ENCODE results near the gene DGKH. TPM values are rescaled to one million over a fixed set of nuclear protein-coding genes. Genes with fewer than 3 reads are reported as not detected.

The DGKH gene, protein sequence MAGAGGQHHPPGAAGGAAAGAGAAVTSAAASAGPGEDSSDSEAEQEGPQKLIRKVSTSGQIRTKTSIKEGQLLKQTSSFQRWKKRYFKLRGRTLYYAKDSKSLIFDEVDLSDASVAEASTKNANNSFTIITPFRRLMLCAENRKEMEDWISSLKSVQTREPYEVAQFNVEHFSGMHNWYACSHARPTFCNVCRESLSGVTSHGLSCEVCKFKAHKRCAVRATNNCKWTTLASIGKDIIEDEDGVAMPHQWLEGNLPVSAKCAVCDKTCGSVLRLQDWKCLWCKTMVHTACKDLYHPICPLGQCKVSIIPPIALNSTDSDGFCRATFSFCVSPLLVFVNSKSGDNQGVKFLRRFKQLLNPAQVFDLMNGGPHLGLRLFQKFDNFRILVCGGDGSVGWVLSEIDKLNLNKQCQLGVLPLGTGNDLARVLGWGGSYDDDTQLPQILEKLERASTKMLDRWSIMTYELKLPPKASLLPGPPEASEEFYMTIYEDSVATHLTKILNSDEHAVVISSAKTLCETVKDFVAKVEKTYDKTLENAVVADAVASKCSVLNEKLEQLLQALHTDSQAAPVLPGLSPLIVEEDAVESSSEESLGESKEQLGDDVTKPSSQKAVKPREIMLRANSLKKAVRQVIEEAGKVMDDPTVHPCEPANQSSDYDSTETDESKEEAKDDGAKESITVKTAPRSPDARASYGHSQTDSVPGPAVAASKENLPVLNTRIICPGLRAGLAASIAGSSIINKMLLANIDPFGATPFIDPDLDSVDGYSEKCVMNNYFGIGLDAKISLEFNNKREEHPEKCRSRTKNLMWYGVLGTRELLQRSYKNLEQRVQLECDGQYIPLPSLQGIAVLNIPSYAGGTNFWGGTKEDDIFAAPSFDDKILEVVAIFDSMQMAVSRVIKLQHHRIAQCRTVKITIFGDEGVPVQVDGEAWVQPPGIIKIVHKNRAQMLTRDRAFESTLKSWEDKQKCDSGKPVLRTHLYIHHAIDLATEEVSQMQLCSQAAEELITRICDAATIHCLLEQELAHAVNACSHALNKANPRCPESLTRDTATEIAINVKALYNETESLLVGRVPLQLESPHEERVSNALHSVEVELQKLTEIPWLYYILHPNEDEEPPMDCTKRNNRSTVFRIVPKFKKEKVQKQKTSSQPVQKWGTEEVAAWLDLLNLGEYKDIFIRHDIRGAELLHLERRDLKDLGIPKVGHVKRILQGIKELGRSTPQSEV
- total RNA-seq (2014; rRNA removed; shearing (Covaris generic); ENCODE audit: low replicate concordance) = 3.8 and 7.3 TPM in 2 replicates

- peak within 1 kb of the TSS; percentile 94 for H3K4me2 ChIP-seq (ENCODE audit: low read depth, low read length, poor library complexity, severe bottlenecking)
- no peaks in the 10 kb centered on the region for H3K79me2 ChIP-seq (ENCODE audit: low read length)
- H4K20me1 ChIP-seq (ENCODE audit: insufficient read depth, low read depth, low read length) = 0 out of 2 replicates have a peak, but pooled peaks cover 20% of the 10 kb centered on the region
- no peak within 1 kb of the TSS for H3K27ac ChIP-seq (ENCODE audit: low read length)
- no peaks in the 10 kb centered on the region for H3K36me3 ChIP-seq (ENCODE audit: insufficient read depth, low read length)
- no peaks in the 10 kb centered on the region for H3K9me2 ChIP-seq (replicated peaks; ENCODE audit: insufficient read depth, low read length)
- peak within 1 kb of the TSS; percentile 77 for H2AFZ ChIP-seq (ENCODE audit: low read length)
- no peaks in the 10 kb centered on the region for H3K27me3 ChIP-seq (ENCODE audit: low read length)
- peaks cover 15% of the 10 kb centered on the region for H3K4me1 ChIP-seq (ENCODE audit: low read length)
- H3K9ac ChIP-seq (ENCODE audit: low read length) = peak within 1 kb of the TSS; percentile 81
- no peak for DNase-seq
- no peaks in the 10 kb centered on the region for H3K9me3 ChIP-seq (ENCODE audit: low read length)
- peak within 1 kb of the TSS; percentile 92 for H3K4me3 ChIP-seq (ENCODE audit: low read length)
These were observed at the start of gene DGKH for GRCh38 chr13:42048342-42048683. Gene DGKH, plus strand, starts transcription at chr13:42048648. Its CDS starts 126 bp downstream, at chr13:42048774.

DNA sequence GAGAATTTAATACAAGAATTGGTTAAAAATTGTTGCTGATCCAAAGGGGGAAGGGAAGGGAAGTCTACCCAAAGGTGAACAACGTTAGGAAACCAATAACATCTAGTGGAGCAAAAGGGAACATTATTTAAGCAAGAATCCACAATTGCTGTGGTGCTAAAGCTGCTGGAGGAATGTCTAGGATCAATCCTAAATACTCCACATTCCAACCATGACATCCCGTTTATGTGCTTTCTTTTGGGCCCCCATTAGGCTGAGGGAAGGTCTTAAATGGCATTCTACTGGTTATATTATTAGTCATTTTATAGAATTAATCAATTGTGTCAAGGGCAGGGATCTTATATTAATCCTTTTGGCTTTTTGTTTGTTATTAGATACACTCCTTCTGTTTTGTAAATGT, 47.6 kb upstream of the DGKH start:
- Histone ChIP-seq H3K27ac (ENCODE audit: low read length) (no peak overlapping the region), H3K27me3 (ENCODE audit: low read length) (no peaks in the 10 kb centered on the region), H3K4me2 (ENCODE audit: low read depth, low read length, poor library complexity, severe bottlenecking) (no peak overlapping the region), H3K9ac (ENCODE audit: low read length) (no peak overlapping the region), H3K4me1 (ENCODE audit: low read length) (no peaks in the 10 kb centered on the region), H3K9me3 (ENCODE audit: low read length) (no peaks in the 10 kb centered on the region), H3K9me2 (replicated peaks; ENCODE audit: insufficient read depth, low read length) (no peaks in the 10 kb centered on the region), H4K20me1 (ENCODE audit: insufficient read depth, low read depth, low read length) (no peaks in the 10 kb centered on the region), H3K4me3 (ENCODE audit: low read length) (no peak overlapping the region), H3K79me2 (ENCODE audit: low read length) (no peaks in the 10 kb centered on the region), H3K36me3 (ENCODE audit: insufficient read depth, low read length) (no peaks in the 10 kb centered on the region), H2AFZ (ENCODE audit: low read length) (no peak overlapping the region)
- DNase-seq = no peak

- Histone ChIP-seq H3K27me3 (ENCODE audit: low read length) (no peaks in the 10 kb centered on the region), H3K36me3 (ENCODE audit: insufficient read depth, low read length) (no peaks in the 10 kb centered on the region), H3K9me3 (ENCODE audit: low read length) (no peaks in the 10 kb centered on the region), H3K4me2 (ENCODE audit: low read depth, low read length, poor library complexity, severe bottlenecking) (no peak overlapping the region), H3K9ac (ENCODE audit: low read length) (no peak overlapping the region), H3K79me2 (ENCODE audit: low read length) (no peaks in the 10 kb centered on the region), H3K4me3 (ENCODE audit: low read length) (no peak overlapping the region), H3K9me2 (replicated peaks; ENCODE audit: insufficient read depth, low read length) (no peaks in the 10 kb centered on the region), H4K20me1 (ENCODE audit: insufficient read depth, low read depth, low read length) (no peaks in the 10 kb centered on the region), H2AFZ (ENCODE audit: low read length) (no peak overlapping the region), H3K4me1 (ENCODE audit: low read length) (no peaks in the 10 kb centered on the region), H3K27ac (ENCODE audit: low read length) (no peak overlapping the region)
- DNase-seq = no peak
These were observed 46.9 kb upstream of the DGKH start for GRCh38 chr13:42001580-42001979.

DNA sequence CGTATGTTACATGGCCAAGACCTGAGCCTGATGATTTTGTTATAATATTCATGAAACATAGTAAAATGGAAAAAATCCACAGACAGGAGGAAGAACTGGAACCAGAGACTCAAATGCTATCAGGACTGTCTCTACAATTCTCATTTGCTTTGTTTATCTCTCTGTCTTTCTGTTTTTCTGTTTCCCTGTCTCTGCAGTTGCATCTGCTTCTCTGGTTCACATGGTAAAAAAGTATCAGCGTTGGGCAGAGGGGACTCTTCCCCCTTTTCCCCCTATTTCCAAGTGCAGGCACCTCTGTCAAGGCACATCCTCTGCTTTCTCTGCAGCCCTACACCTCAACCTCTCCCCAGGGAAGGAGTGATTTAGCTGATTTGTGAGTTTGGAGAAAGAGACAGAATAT, 46.4 kb upstream of the DGKH start:
- no peak overlapping the region for H3K27ac ChIP-seq (ENCODE audit: low read length)
- no peaks in the 10 kb centered on the region for H3K9me3 ChIP-seq (ENCODE audit: low read length)
- no peak for DNase-seq
- no peaks in the 10 kb centered on the region for H3K79me2 ChIP-seq (ENCODE audit: low read length)
- H3K9ac ChIP-seq (ENCODE audit: low read length) = no peak overlapping the region
- H3K36me3 ChIP-seq (ENCODE audit: insufficient read depth, low read length) = no peaks in the 10 kb centered on the region
- H2AFZ ChIP-seq (ENCODE audit: low read length) = no peak overlapping the region
- H3K27me3 ChIP-seq (ENCODE audit: low read length) = no peaks in the 10 kb centered on the region
- H3K4me2 ChIP-seq (ENCODE audit: low read depth, low read length, poor library complexity, severe bottlenecking) = no peak overlapping the region
- H3K4me1 ChIP-seq (ENCODE audit: low read length) = no peaks in the 10 kb centered on the region
- no peaks in the 10 kb centered on the region for H4K20me1 ChIP-seq (ENCODE audit: insufficient read depth, low read depth, low read length)
- no peak overlapping the region for H3K4me3 ChIP-seq (ENCODE audit: low read length)
- no peaks in the 10 kb centered on the region for H3K9me2 ChIP-seq (replicated peaks; ENCODE audit: insufficient read depth, low read length)

DNA sequence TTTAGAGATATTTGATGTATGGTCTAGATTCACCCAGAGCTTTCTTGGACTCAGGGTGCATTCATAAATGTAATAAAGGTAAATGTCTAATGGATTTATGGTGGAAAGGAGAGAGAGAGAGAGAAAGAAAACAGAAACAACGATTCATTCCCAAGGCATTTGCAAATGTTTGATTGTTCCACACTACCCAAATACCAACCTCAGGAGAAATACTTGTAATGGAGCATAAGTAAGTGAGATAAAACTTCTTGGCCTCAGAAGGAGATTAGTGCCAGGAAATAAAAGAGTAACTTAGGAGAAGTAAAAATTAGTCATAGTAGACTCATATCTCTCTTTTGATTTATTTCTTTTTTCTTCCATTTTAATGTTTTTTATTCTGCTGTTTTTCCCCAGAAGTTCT, 40.6 kb upstream of the DGKH start:
- Histone ChIP-seq H3K4me3 (ENCODE audit: low read length) (no peak overlapping the region), H3K4me1 (ENCODE audit: low read length) (no peaks in the 10 kb centered on the region), H3K27me3 (ENCODE audit: low read length) (no peaks in the 10 kb centered on the region), H3K9me3 (ENCODE audit: low read length) (no peaks in the 10 kb centered on the region), H2AFZ (ENCODE audit: low read length) (no peak overlapping the region), H3K9ac (ENCODE audit: low read length) (no peak overlapping the region), H4K20me1 (ENCODE audit: insufficient read depth, low read depth, low read length) (no peaks in the 10 kb centered on the region), H3K79me2 (ENCODE audit: low read length) (no peaks in the 10 kb centered on the region), H3K36me3 (ENCODE audit: insufficient read depth, low read length) (no peaks in the 10 kb centered on the region), H3K4me2 (ENCODE audit: low read depth, low read length, poor library complexity, severe bottlenecking) (no peak overlapping the region), H3K9me2 (replicated peaks; ENCODE audit: insufficient read depth, low read length) (no peaks in the 10 kb centered on the region), H3K27ac (ENCODE audit: low read length) (no peak overlapping the region)
- DNase-seq = no peak

DNA sequence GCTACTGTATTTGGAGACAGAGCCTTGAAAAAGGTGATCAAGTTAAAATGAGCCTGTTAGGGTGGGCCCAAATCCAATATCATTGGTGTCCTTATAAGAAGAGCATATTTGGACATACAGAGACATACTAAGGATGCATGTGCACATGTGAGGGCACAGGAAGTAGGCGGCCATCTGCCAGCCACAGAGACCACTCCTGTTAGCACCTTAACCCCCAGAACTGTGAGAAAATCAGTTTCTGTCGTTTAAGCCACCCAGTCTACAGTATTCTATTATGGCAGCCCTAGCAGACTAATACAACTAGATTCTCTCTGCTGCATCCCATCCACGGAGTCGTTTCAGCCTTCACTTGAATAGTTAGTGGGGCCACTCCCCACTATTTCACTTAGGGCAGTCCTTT, 39.4 kb upstream of the DGKH start:
- H3K27ac ChIP-seq (ENCODE audit: low read length) = no peak overlapping the region
- no peak overlapping the region for H2AFZ ChIP-seq (ENCODE audit: low read length)
- no peaks in the 10 kb centered on the region for H3K36me3 ChIP-seq (ENCODE audit: insufficient read depth, low read length)
- no peak overlapping the region for H3K9ac ChIP-seq (ENCODE audit: low read length)
- H3K4me2 ChIP-seq (ENCODE audit: low read depth, low read length, poor library complexity, severe bottlenecking) = no peak overlapping the region
- H3K4me3 ChIP-seq (ENCODE audit: low read length) = no peak overlapping the region
- no peaks in the 10 kb centered on the region for H3K4me1 ChIP-seq (ENCODE audit: low read length)
- H3K9me3 ChIP-seq (ENCODE audit: low read length) = no peaks in the 10 kb centered on the region
- DNase-seq = no peak
- H3K9me2 ChIP-seq (replicated peaks; ENCODE audit: insufficient read depth, low read length) = no peaks in the 10 kb centered on the region
- no peaks in the 10 kb centered on the region for H3K79me2 ChIP-seq (ENCODE audit: low read length)
- no peaks in the 10 kb centered on the region for H4K20me1 ChIP-seq (ENCODE audit: insufficient read depth, low read depth, low read length)
- no peaks in the 10 kb centered on the region for H3K27me3 ChIP-seq (ENCODE audit: low read length)

DNA sequence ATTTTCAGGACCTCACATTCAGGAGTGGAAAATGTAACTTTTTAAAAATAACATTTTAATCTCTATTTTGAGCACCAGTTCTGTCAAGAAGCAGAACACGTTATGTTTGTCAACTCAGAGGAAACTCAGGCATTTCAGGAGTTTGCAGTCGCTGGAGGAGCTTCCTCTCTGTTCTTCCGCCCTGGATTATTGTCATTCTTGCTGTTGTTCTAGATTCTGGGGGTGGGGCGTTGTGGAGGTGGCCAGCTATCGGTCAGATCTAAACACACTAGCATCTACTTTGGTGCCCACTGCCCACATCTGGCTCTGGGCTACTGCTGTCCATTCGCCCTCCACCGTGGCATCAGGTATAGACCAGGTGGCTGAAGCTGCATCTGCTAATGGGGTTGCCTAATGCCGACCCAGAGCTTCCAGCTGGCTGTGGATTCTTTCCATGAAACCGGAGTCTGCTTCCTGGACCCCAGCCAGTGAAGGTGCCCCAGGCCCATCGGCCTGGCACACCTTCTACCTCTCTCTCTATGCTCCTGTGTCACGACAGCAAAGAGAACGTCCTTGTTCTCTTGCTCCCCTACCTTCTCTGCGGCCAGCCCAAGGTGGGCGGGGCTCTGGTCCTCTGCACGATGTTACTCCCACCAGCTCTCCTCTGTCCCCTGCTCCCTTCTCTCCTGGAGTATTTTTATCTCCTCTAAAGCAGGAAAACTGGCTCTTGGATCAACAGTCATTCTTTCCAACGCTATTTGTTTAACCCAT, 36.7 kb upstream of the DGKH start:
- no peak overlapping the region for H3K27ac ChIP-seq (ENCODE audit: low read length)
- no peak overlapping the region for H3K4me3 ChIP-seq (ENCODE audit: low read length)
- no peaks in the 10 kb centered on the region for H3K79me2 ChIP-seq (ENCODE audit: low read length)
- DNase-seq = no peak
- no peaks in the 10 kb centered on the region for H3K36me3 ChIP-seq (ENCODE audit: insufficient read depth, low read length)
- H3K4me2 ChIP-seq (ENCODE audit: low read depth, low read length, poor library complexity, severe bottlenecking) = no peak overlapping the region
- no peak overlapping the region for H2AFZ ChIP-seq (ENCODE audit: low read length)
- no peaks in the 10 kb centered on the region for H3K27me3 ChIP-seq (ENCODE audit: low read length)
- H3K4me1 ChIP-seq (ENCODE audit: low read length) = no peaks in the 10 kb centered on the region
- H4K20me1 ChIP-seq (ENCODE audit: insufficient read depth, low read depth, low read length) = no peaks in the 10 kb centered on the region
- no peaks in the 10 kb centered on the region for H3K9me3 ChIP-seq (ENCODE audit: low read length)
- H3K9me2 ChIP-seq (replicated peaks; ENCODE audit: insufficient read depth, low read length) = no peaks in the 10 kb centered on the region
- H3K9ac ChIP-seq (ENCODE audit: low read length) = no peak overlapping the region
